GM12865 (cell line): Measurements from ENCODE around the gene HMSD.

Source experiments
- DNase-seq: peaks from one replicate; pipeline ENCODE4 v3.0.0; 2010; ENCODE audit warnings: low read depth
- H3K4me3 ChIP-seq: 2 replicates; pipeline ENCODE4 v1.5.1; 2011; ENCODE audit warnings: mild to moderate bottlenecking, low read depth, low read length, control low read depth
- TF ChIP-seq, protein P1 (sequence below): IDR thresholded peaks from 2 replicates; pipeline ENCODE4 v1.5.1; 2011; ENCODE audit warnings: low read length, control low read depth, low read depth, inconsistent platforms; ENCODE audit not compliant: insufficient read depth; ENCODE audit errors: missing control alignments

HMSD gene

DNA sequence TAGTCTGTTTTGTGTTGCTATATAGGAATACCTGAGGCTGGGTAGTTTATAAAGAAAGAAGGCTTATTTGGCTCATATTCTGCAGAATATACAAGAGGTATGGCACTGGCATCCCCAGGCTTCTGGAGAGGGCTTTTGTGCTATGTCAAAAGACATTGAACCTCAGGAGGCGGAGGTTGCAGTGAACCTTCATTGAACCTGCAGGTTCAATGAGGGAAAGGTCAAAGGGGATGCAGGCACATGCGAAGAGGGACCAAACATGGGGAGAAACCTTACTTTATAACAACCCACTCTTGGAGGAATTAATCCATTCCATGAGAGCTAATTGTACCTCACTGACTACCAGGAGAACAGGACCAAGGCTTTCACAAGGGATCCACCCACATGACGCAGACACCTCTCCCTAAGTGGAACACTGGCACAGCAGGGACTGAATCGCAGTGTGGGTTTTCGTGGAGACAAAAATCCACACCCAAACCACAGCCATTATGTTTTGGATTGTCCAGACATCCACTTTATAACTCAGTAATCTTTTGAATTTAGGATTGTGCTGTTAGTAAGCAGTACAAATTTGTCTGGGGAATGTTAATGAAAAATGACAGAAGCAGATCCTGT, 16.7 kb downstream of the HMSD start:
- no peak overlapping the region for H3K4me3 ChIP-seq
- no peak for DNase-seq
- TF ChIP-seq, protein P1, sequence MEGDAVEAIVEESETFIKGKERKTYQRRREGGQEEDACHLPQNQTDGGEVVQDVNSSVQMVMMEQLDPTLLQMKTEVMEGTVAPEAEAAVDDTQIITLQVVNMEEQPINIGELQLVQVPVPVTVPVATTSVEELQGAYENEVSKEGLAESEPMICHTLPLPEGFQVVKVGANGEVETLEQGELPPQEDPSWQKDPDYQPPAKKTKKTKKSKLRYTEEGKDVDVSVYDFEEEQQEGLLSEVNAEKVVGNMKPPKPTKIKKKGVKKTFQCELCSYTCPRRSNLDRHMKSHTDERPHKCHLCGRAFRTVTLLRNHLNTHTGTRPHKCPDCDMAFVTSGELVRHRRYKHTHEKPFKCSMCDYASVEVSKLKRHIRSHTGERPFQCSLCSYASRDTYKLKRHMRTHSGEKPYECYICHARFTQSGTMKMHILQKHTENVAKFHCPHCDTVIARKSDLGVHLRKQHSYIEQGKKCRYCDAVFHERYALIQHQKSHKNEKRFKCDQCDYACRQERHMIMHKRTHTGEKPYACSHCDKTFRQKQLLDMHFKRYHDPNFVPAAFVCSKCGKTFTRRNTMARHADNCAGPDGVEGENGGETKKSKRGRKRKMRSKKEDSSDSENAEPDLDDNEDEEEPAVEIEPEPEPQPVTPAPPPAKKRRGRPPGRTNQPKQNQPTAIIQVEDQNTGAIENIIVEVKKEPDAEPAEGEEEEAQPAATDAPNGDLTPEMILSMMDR: no peak

DNA sequence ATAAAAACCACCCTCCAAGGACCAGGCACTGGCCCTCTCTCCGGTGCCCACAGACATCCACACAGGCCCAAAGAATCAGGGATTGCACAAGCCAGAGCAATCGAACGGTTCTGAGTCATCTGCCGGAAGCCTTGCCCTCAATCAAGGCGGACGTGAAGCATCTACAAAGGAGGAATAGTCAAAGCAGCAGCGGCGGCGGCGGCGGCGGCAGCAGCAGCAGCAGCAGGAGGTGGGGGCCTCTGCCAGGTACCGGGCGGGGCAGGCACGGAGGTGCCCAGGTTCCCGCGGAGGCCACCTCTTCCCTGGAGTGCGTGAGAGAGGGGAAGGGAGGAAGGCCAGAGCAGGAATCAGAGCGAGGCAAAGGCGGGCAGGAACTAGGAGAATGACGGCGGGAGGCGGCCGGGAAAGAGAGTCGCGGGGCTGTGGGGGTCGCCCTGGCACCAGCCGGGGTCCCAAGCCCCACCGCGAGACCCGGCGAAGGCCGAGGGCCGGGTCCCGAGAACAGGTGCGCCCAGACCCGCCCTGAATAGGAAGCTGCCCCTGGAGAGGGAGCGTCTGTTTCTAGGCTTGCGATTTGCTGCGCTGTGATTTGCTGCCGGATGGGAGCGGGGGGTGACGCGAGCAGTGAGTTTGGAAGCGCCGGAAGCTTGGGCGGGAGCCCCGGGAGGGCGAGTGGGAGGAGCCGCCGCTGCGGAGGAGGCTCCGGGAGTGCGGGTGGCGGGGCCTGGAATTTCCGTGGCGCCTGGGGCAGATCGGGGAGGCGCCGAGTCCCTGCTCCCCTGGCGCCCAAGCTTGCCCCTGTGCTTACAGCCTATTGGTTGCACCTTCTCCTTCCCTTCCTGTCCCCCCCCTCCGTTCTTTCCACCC, 21.1 kb downstream of the HMSD start, which contains the start of gene SERPINB8:
TSS of gene SERPINB8 (plus strand) at position 140 of the 867 bp plus-strand sequence. CDS start 8,228 bp downstream, outside the sequence.
- DNase-seq: peak; percentile 92
- peak within 1 kb of the TSS; percentile 88 for H3K4me3 ChIP-seq
- TF ChIP-seq, protein P1: no peak

DNA sequence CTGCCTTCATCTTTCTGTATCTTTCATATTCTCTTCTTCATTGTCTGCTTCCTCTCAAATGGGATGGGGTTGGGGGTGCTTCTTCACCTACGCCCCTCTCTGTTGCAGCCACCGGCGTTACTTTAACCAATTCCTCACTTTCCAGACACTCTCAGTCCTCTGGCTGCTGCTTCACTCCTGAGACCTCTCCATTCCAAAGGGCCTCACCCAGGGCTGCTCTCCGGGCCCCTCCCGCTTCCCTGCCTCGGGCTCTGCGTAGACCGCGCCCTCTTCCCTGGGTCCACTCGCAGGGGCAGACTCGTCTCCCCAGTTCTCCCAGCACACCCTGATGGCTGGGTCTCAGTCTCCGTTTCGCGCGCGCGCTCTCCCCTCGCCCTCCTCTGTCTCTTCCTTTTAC, 21.7 kb downstream of the HMSD start:
- TF ChIP-seq, protein P1: no peak
- DNase-seq: no peak

DNA sequence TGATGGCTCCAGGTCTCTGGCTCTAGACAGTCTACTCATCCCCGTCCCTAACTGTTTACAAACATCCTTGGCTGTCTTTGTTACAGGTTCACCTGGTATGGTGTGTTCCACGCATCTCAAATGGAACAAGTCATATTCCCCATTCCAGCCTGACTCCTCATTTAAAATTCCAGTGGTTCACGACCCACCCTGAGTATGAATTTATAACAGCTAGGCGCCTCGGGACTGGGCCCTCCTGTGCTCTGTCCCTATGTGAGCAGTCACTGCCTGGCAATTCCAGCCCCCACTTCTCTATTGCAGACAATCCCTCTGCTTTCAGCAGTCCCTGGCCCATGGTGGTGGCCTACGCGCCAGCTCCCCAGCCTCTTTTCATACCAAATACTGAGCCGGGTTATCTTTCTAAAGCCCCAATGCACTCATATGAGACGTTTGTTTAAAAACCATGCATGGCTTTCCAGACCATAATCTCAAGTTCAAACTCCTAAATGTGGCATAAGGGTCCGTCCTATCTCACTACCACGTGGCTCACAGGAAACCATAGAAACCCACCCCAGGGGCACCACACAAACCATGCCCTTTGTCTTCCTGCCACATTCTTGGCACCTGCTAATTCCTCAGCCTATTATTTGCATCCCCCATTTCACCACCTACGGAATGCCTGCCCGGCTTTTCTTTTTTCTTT, 22.4 kb downstream of the HMSD start:
- TF ChIP-seq, protein P1: no peak
- DNase-seq: no peak
- H3K4me3 ChIP-seq: peak overlapping the region; percentile 88; the same call in 1 of the 2 replicates

More for the DNA sequence above, 21.7 kb downstream of the HMSD start:
- peak overlapping the region; percentile 88 for H3K4me3 ChIP-seq

DNA sequence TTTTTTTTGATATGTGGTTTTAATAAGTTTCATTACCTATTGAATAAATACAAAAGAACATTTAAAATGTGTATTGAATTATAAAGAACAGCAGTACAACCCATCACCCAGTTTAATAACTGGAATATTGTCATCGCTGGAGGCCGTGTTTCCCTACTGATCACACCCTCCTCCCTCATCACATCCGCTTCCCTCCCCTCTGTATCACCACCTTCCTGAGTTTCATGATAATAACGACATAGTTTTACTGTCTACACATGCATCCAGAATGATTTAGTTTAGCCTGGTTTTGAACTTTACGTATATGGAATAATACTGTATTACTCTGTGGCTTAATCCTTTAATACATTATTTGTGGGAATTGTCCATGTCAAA, 22.9 kb downstream of the HMSD start:
- no peak for DNase-seq
- TF ChIP-seq, protein P1: no peak
- H3K4me3 ChIP-seq: no peak overlapping the region

DNA sequence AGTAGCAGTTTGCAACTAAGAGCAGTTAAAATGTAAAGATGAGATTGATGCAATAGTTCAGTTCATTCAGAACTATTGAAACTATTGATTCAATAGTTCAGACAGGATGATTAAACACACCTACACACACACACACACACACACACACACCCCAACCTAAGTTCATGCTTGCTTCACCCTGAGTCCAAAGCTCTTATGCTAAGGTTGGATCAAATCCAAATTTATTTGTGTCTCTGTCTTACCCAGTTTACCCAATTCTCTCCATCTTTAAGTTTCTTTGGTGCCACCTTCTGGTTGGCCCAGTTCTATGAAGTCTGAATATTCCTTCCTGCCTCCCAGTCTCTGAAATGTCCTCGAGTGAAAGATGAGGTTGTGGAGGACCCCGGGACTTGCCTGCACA, 25.9 kb downstream of the HMSD start:
- no peak overlapping the region for H3K4me3 ChIP-seq
- DNase-seq: peak; percentile 23
- TF ChIP-seq, protein P1: peak; percentile 23
